K562 (cell line): ENCODE measurements around the gene BTN3A1. TPM values are rescaled to one million over a fixed set of nuclear protein-coding genes. Genes with fewer than 3 reads are reported as not detected.

ENCODE experiments used
- SMAD4 ChIP-seq: fragments of 250-450 bp; sonication (Bioruptor Pico); conservative IDR thresholded peaks from 2 replicates; pipeline ENCODE4 v1.8.0; 2021; ENCODE audit warnings: inconsistent platforms, mild to moderate bottlenecking, moderate library complexity
- STAT6 ChIP-seq: sonication (generic); formaldehyde crosslinking; IDR thresholded peaks from 2 replicates; pipeline ENCODE4 v1.8.1; 2023; ENCODE audit warnings: mild to moderate bottlenecking, missing genetic modification reagents
- THRB ChIP-seq: fragments of 450-650 bp; formaldehyde crosslinking; conservative IDR thresholded peaks from 2 replicates; pipeline ENCODE4 v1.4.0; 2022; ENCODE audit warnings: mild to moderate bottlenecking, missing genetic modification characterization
- ZNF444 ChIP-seq: fragments of 250-450 bp; sonication (Bioruptor Pico); IDR thresholded peaks from 2 replicates; pipeline ENCODE4 v1.4.0; 2020; ENCODE audit warnings: mild to moderate bottlenecking, moderate library complexity
- polyA plus RNA-seq, 8 experiments: library from polyadenylated mRNA; depleted of rRNA in 4 of 8; stranded (reverse) in 5 of 8; unstranded in 3 of 8; fragments of >200 nt; fragmentation: Nextera tagmentation in 2 of 8; fragmentation: Illumina TruSeq in 1 of 8; extraction: Ambion mirVana in 2 of 8; extraction: Trizol in 1 of 8; gene quantifications; 2 replicates each; pipeline versions ENCODE4 v1.2.1 to v1.2.3, GENCODE V29; 2011 to 2014; ENCODE audit warnings: inconsistent platforms in 1 of 8, missing spikeins in 1 of 8
- total RNA-seq, 7 experiments: library from RNA; depleted of rRNA in 6 of 7; stranded (reverse); fragments of >200 nt in 6 of 7; fragmentation: Illumina TruSeq in 2 of 7; extraction: Trizol in 2 of 7; gene quantifications; 2 replicates each; pipeline versions ENCODE4 v1.2.1 to v1.2.3, GENCODE V29; 2011 to 2021; ENCODE audit warnings: low replicate concordance in 1 of 7
- TF ChIP-seq, protein P1 (sequence below): fragments of 450-650 bp; formaldehyde crosslinking; IDR thresholded peaks from 2 replicates; pipeline ENCODE4 v1.4.0; 2022; ENCODE audit warnings: missing genetic modification characterization
- TF ChIP-seq, protein P2 (sequence below): conservative IDR thresholded peaks from 2 replicates; pipeline ENCODE4 v1.6.1; 2011; ENCODE audit warnings: low read depth, mild to moderate bottlenecking, low read length; ENCODE audit not compliant: control insufficient read depth
- TF ChIP-seq, protein P3 (sequence below): fragments of 450-650 bp; formaldehyde crosslinking; IDR thresholded peaks from 2 replicates; pipeline ENCODE4 v1.4.0; 2020; ENCODE audit warnings: mild to moderate bottlenecking, mixed read lengths

The BTN3A1 gene
- total and polyA plus RNA-seq, 9 of the 15 experiments (the other 6 are each of a cell fraction or from before 2014, with no cell fraction given) = 0.84 to 8.5 (median 3.9) TPM

- TF ChIP-seq THRB (CRISPR knock-in tag) (no peak), SMAD4 (no peak), STAT6 (CRISPR knock-in tag) (peak; percentile 76; the same call in 1 of the 2 replicates), ZNF444 (CRISPR knock-in tag) (no peak)
- TF ChIP-seq, protein P1, sequence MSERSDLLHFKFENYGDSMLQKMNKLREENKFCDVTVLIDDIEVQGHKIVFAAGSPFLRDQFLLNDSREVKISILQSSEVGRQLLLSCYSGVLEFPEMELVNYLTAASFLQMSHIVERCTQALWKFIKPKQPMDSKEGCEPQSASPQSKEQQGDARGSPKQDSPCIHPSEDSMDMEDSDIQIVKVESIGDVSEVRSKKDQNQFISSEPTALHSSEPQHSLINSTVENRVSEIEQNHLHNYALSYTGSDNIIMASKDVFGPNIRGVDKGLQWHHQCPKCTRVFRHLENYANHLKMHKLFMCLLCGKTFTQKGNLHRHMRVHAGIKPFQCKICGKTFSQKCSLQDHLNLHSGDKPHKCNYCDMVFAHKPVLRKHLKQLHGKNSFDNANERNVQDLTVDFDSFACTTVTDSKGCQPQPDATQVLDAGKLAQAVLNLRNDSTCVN (CRISPR knock-in tag) = 0 out of 2 replicates have a peak, but pooled peaks have one; percentile 16
- TF ChIP-seq, protein P2, sequence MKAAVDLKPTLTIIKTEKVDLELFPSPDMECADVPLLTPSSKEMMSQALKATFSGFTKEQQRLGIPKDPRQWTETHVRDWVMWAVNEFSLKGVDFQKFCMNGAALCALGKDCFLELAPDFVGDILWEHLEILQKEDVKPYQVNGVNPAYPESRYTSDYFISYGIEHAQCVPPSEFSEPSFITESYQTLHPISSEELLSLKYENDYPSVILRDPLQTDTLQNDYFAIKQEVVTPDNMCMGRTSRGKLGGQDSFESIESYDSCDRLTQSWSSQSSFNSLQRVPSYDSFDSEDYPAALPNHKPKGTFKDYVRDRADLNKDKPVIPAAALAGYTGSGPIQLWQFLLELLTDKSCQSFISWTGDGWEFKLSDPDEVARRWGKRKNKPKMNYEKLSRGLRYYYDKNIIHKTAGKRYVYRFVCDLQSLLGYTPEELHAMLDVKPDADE = no peak
- TF ChIP-seq, protein P3, sequence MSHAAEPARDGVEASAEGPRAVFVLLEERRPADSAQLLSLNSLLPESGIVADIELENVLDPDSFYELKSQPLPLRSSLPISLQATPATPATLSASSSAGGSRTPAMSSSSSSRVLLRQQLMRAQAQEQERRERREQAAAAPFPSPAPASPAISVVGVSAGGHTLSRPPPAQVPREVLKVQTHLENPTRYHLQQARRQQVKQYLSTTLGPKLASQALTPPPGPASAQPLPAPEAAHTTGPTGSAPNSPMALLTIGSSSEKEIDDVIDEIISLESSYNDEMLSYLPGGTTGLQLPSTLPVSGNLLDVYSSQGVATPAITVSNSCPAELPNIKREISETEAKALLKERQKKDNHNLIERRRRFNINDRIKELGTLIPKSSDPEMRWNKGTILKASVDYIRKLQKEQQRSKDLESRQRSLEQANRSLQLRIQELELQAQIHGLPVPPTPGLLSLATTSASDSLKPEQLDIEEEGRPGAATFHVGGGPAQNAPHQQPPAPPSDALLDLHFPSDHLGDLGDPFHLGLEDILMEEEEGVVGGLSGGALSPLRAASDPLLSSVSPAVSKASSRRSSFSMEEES (CRISPR knock-in tag) = no peak
These were observed at the start of gene BTN3A1 (continued) for GRCh38 chr6:26401987-26402658.
